Ishikawa (cell line): ENCODE measurements around the gene CFAP90.

Experiments used
- CEBPB ChIP-seq: IDR thresholded peaks from 2 replicates; pipeline ENCODE4 v1.6.1; 2012
- CREB1 ChIP-seq: IDR thresholded peaks from 2 replicates; pipeline ENCODE4 v1.6.1; 2012; ENCODE audit warnings: low read depth
- EGR1 ChIP-seq: IDR thresholded peaks from 2 replicates; pipeline ENCODE4 v1.6.1; 2012
- EP300 ChIP-seq: IDR thresholded peaks from 2 replicates; pipeline ENCODE4 v1.6.1; 2012; ENCODE audit warnings: borderline replicate concordance
- FOXM1 ChIP-seq: IDR thresholded peaks from 2 replicates; pipeline ENCODE4 v1.6.1; 2012; ENCODE audit warnings: low read depth, borderline replicate concordance
- MAX ChIP-seq: IDR thresholded peaks from 2 replicates; pipeline ENCODE4 v1.6.1; 2012
- NFIC ChIP-seq: IDR thresholded peaks from 2 replicates; pipeline ENCODE4 v1.6.1; 2012
- RAD21 ChIP-seq: IDR thresholded peaks from 2 replicates; pipeline ENCODE4 v1.6.1; 2012; ENCODE audit warnings: low read depth
- TAF1 ChIP-seq: IDR thresholded peaks from 2 replicates; pipeline ENCODE4 v1.6.1; 2012; ENCODE audit warnings: low read depth, mild to moderate bottlenecking
- TCF12 ChIP-seq: IDR thresholded peaks from 2 replicates; pipeline ENCODE4 v1.6.1; 2012; ENCODE audit warnings: low read depth
- TEAD4 ChIP-seq: IDR thresholded peaks from 2 replicates; pipeline ENCODE4 v1.6.1; 2012
- YY1 ChIP-seq: IDR thresholded peaks from 2 replicates; pipeline ENCODE4 v1.6.1; 2012; ENCODE audit warnings: low read depth
- ZBTB7A ChIP-seq: IDR thresholded peaks from 2 replicates; pipeline ENCODE4 v1.6.1; 2012; ENCODE audit warnings: low read depth
- TF ChIP-seq, protein P1 (sequence below): IDR thresholded peaks from 2 replicates; pipeline ENCODE4 v1.6.1; 2012
- TF ChIP-seq, protein P2 (sequence below): IDR thresholded peaks from 2 replicates; pipeline ENCODE4 v1.6.1; 2012; ENCODE audit warnings: low read depth, mild to moderate bottlenecking

The CFAP90 gene

DNA sequence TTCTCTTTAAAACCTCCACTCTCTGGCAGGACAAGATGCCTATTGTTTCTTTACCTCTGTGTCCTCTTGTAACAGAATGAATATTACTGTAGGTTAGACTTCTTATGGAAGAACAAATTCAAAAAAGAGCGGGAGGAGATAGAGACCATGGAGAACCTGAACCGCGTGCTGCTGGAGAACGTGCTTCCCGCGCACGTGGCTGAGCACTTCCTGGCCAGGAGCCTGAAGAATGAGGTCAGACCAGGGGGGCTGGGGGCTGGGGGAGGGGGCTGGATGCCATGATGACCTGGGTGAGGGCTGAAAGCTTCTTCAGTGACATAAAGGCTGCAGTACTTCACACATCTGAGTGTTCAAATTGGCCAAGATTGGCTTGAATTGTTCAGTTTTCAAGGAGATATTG lies 61.4 kb downstream of the CFAP90 start:
- TF ChIP-seq NFIC (no peak), TCF12 (no peak), EP300 (no peak), EGR1 (no peak), CEBPB (no peak), RAD21 (no peak)

GRCh38 chr5:7787770-7788169 lies 63.2 kb downstream of the CFAP90 start:
- TF ChIP-seq TAF1, result no peak
- no peak for TF ChIP-seq CEBPB
- TF ChIP-seq, protein P1, sequence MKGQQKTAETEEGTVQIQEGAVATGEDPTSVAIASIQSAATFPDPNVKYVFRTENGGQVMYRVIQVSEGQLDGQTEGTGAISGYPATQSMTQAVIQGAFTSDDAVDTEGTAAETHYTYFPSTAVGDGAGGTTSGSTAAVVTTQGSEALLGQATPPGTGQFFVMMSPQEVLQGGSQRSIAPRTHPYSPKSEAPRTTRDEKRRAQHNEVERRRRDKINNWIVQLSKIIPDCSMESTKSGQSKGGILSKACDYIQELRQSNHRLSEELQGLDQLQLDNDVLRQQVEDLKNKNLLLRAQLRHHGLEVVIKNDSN, result no peak
- TF ChIP-seq MAX, result no peak
- TF ChIP-seq NFIC, result no peak
- TF ChIP-seq, protein P2, sequence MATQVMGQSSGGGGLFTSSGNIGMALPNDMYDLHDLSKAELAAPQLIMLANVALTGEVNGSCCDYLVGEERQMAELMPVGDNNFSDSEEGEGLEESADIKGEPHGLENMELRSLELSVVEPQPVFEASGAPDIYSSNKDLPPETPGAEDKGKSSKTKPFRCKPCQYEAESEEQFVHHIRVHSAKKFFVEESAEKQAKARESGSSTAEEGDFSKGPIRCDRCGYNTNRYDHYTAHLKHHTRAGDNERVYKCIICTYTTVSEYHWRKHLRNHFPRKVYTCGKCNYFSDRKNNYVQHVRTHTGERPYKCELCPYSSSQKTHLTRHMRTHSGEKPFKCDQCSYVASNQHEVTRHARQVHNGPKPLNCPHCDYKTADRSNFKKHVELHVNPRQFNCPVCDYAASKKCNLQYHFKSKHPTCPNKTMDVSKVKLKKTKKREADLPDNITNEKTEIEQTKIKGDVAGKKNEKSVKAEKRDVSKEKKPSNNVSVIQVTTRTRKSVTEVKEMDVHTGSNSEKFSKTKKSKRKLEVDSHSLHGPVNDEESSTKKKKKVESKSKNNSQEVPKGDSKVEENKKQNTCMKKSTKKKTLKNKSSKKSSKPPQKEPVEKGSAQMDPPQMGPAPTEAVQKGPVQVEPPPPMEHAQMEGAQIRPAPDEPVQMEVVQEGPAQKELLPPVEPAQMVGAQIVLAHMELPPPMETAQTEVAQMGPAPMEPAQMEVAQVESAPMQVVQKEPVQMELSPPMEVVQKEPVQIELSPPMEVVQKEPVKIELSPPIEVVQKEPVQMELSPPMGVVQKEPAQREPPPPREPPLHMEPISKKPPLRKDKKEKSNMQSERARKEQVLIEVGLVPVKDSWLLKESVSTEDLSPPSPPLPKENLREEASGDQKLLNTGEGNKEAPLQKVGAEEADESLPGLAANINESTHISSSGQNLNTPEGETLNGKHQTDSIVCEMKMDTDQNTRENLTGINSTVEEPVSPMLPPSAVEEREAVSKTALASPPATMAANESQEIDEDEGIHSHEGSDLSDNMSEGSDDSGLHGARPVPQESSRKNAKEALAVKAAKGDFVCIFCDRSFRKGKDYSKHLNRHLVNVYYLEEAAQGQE, result no peak

DNA sequence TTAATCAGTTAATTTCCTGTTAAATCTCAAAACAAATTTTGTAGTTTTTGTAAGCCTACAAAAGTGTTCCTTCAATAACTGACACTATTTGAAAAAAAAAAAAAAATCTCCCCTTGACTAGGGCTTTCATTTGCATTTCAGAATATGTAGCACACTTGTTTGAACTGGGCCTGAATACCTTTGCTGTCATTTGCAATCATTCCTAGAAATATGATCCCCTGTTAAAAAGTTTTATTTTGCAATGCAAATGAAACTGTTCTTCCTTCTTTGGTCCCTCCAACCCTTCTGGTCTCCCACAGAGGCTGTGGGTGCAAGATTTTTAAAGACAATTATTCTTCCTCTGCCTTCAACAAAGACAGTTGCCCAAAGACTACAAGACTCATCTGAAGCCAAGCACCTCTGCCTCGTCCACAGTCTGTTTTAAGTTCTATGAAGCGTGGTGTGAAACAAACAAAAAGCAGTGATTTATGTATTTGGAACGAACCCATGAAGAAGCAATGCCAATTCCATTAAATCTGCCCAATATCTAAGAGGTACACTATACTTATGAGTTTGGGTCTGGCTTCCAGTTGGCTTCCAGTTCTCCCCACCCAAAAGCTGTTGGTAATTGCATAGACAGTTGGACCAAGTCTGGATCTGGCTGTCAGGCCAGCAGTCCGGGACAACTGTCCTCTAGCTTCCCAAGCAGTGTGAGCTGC lies 66.1 kb downstream of the CFAP90 start:
- TF ChIP-seq YY1 (no peak), EP300 (no peak), MAX (no peak), FOXM1 (no peak), RAD21 (no peak), TEAD4 (no peak), TAF1 (no peak), CEBPB (no peak), EGR1 (no peak), TCF12 (no peak), NFIC (no peak)
- TF ChIP-seq, protein P2, result no peak
- TF ChIP-seq, protein P1, result no peak

GRCh38 chr5:7781899-7782298 lies 69.0 kb downstream of the CFAP90 start:
- no peak for TF ChIP-seq EGR1
- TF ChIP-seq TAF1, result no peak
- no peak for TF ChIP-seq CEBPB
- no peak for TF ChIP-seq YY1
- no peak for TF ChIP-seq FOXM1
- TF ChIP-seq, protein P2, result no peak
- no peak for TF ChIP-seq EP300
- no peak for TF ChIP-seq NFIC
- TF ChIP-seq ZBTB7A, result no peak
- no peak for TF ChIP-seq CREB1
- no peak for TF ChIP-seq TEAD4
- TF ChIP-seq MAX, result no peak
- TF ChIP-seq, protein P1, result no peak
